Smooth muscle cell (in vitro differentiated cells): ENCODE measurements around the gene MAPRE2. TPM values are rescaled to one million over a fixed set of nuclear protein-coding genes. Genes with fewer than 3 reads are reported as not detected.

Experiments used
- DNase-seq: peaks from one replicate; lab custom pipeline; 2025; ENCODE audit not compliant: unreplicated experiment; lab: John Stamatoyannopoulos, UW
- H2AFZ ChIP-seq: fragments of 200-600 bp; sonication (generic); 2 replicates; pipeline ENCODE4 v1.6.0; 2016; ENCODE audit warnings: antibody characterized with exemption, low read depth, mild to moderate bottlenecking
- H3F3A ChIP-seq: fragments of 200-600 bp; sonication (generic); 2 replicates; pipeline ENCODE4 v1.6.0; 2017; ENCODE audit warnings: antibody characterized with exemption, low read depth
- H3K27ac ChIP-seq: fragments of 200-600 bp; sonication (generic); 2 replicates; pipeline ENCODE4 v1.5.1; 2016; ENCODE audit warnings: low read depth, mild to moderate bottlenecking
- H3K27me3 ChIP-seq: fragments of 200-600 bp; sonication (generic); 2 replicates; pipeline ENCODE4 v1.6.1; 2016; ENCODE audit warnings: low read depth, mild to moderate bottlenecking
- H3K36me3 ChIP-seq: fragments of 200-600 bp; sonication (generic); 2 replicates; pipeline ENCODE4 v1.5.1; 2016; ENCODE audit warnings: low read depth
- H3K4me1 ChIP-seq: fragments of 200-600 bp; sonication (generic); 2 replicates; pipeline ENCODE4 v1.5.1; 2016; ENCODE audit warnings: low read depth
- H3K4me2 ChIP-seq: fragments of 200-600 bp; sonication (generic); 2 replicates; pipeline ENCODE4 v1.6.0; 2016; ENCODE audit warnings: mild to moderate bottlenecking
- H3K4me3 ChIP-seq: fragments of 200-600 bp; sonication (generic); 2 replicates; pipeline ENCODE4 v1.5.1; 2016; ENCODE audit warnings: mild to moderate bottlenecking
- H3K79me2 ChIP-seq: fragments of 200-600 bp; sonication (generic); 2 replicates; pipeline ENCODE4 v1.6.0; 2016; ENCODE audit warnings: low read depth, mild to moderate bottlenecking
- H3K9ac ChIP-seq: fragments of 200-600 bp; sonication (generic); 2 replicates; pipeline ENCODE4 v1.6.0; 2016; ENCODE audit warnings: low read depth
- H3K9me3 ChIP-seq: fragments of 200-600 bp; sonication (generic); replicated peaks from 2 replicates; pipeline ENCODE4 v1.5.1; 2016; ENCODE audit warnings: low read depth
- H4K20me1 ChIP-seq: fragments of 200-600 bp; sonication (generic); 2 replicates; pipeline ENCODE4 v1.6.0; 2016; ENCODE audit warnings: low read depth
- CTCF ChIP-seq: fragments of 200-600 bp; sonication (generic); IDR thresholded peaks from 2 replicates; pipeline ENCODE4 v1.5.1; 2017; ENCODE audit warnings: borderline replicate concordance, mild to moderate bottlenecking, antibody characterized with exemption; ENCODE audit not compliant: insufficient read depth, poor library complexity, severe bottlenecking
- WGBS: methylation state at CpG from one replicate; pipeline ENCODE4 v1.1.7; 2016; ENCODE audit warnings: low lambda C conversion rate; 5-methylcytosine and 5-hydroxymethylcytosine counted together
- polyA plus RNA-seq: library from polyadenylated mRNA; unstranded; fragments of >200 nt; fragmentation: Nextera tagmentation; extraction: Ambion mirVana; gene quantifications from 2 replicates; pipeline ENCODE4 v1.2.1, GENCODE V29; 2016
- total RNA-seq: library from RNA; depleted of rRNA; stranded (reverse); fragments of >200 nt; gene quantifications from 2 replicates; pipeline ENCODE4 v1.2.3, GENCODE V29; 2014

Gene MAPRE2
- total and polyA plus RNA-seq, 2 experiments from 2014 or later = 11.2 to 21.8 TPM

GRCh38 chr18:35163014-35163539 lies 121.9 kb downstream of the MAPRE2 start:
- TF ChIP-seq CTCF = no peak
- H3K4me3 ChIP-seq = no peak overlapping the region
- H2AFZ ChIP-seq = no peak overlapping the region
- H3K9me3 ChIP-seq = no peaks in the 10 kb centered on the region
- H3K36me3 ChIP-seq = no peaks in the 10 kb centered on the region
- no peaks in the 10 kb centered on the region for H4K20me1 ChIP-seq
- H3F3A ChIP-seq = no peaks in the 10 kb centered on the region
- no peak for DNase-seq
- H3K27me3 ChIP-seq = no peaks in the 10 kb centered on the region
- H3K4me2 ChIP-seq = no peak overlapping the region
- no peaks in the 10 kb centered on the region for H3K79me2 ChIP-seq
- no peak overlapping the region for H3K9ac ChIP-seq
- no peak overlapping the region for H3K27ac ChIP-seq
- H3K4me1 ChIP-seq = no peaks in the 10 kb centered on the region

- H3K27me3 ChIP-seq = no peaks in the 10 kb centered on the region
Observed at GRCh38 chr18:35163721-35164120, 122.5 kb downstream of the MAPRE2 start.

GRCh38 chr18:35164133-35164532 lies 122.9 kb downstream of the MAPRE2 start:
- H3K36me3 ChIP-seq = no peaks in the 10 kb centered on the region
- H3K27me3 ChIP-seq = no peaks in the 10 kb centered on the region
- H4K20me1 ChIP-seq = no peaks in the 10 kb centered on the region
- no peaks in the 10 kb centered on the region for H3F3A ChIP-seq
- no peak for TF ChIP-seq CTCF
- H2AFZ ChIP-seq = no peak overlapping the region
- no peak overlapping the region for H3K4me3 ChIP-seq
- H3K9me3 ChIP-seq = no peaks in the 10 kb centered on the region
- 84% methylated on average over 6 of the region's 6 CpGs for WGBS
- H3K79me2 ChIP-seq = no peaks in the 10 kb centered on the region
- H3K27ac ChIP-seq = no peak overlapping the region
- no peak overlapping the region for H3K9ac ChIP-seq
- DNase-seq = no peak
- H3K4me2 ChIP-seq = no peak overlapping the region
- no peaks in the 10 kb centered on the region for H3K4me1 ChIP-seq

More at GRCh38 chr18:35163721-35164120, 122.5 kb downstream of the MAPRE2 start:
- Histone ChIP-seq H3F3A (no peaks in the 10 kb centered on the region), H2AFZ (no peak overlapping the region), H3K36me3 (no peaks in the 10 kb centered on the region), H3K4me2 (no peak overlapping the region), H3K9ac (no peak overlapping the region), H3K79me2 (no peaks in the 10 kb centered on the region), H4K20me1 (no peaks in the 10 kb centered on the region), H3K27ac (no peak overlapping the region), H3K4me3 (no peak overlapping the region), H3K4me1 (no peaks in the 10 kb centered on the region), H3K9me3 (no peaks in the 10 kb centered on the region)
- 88% methylated on average over 5 of the region's 5 CpGs for WGBS
- no peak for TF ChIP-seq CTCF
- DNase-seq = no peak

GRCh38 chr18:35167332-35167731 lies 126.1 kb downstream of the MAPRE2 start:
- DNase-seq = no peak
- Histone ChIP-seq H3K9ac (no peak overlapping the region), H2AFZ (no peak overlapping the region), H3F3A (no peaks in the 10 kb centered on the region), H3K9me3 (no peaks in the 10 kb centered on the region), H3K27me3 (no peaks in the 10 kb centered on the region), H3K79me2 (no peaks in the 10 kb centered on the region), H3K4me3 (no peak overlapping the region), H3K36me3 (no peaks in the 10 kb centered on the region), H4K20me1 (no peaks in the 10 kb centered on the region), H3K4me1 (no peaks in the 10 kb centered on the region), H3K27ac (no peak overlapping the region), H3K4me2 (no peak overlapping the region)
- WGBS = 85% methylated on average over 6 of the region's 6 CpGs
- TF ChIP-seq CTCF = no peak
